Choroid plexus epithelial cell (primary cell): ENCODE data around the gene ZNF239.

Source experiments
- DNase-seq: peaks from one replicate; pipeline ENCODE4 v3.0.0-alpha.2; 2010; ENCODE audit warnings: low read depth
- H3K4me3 ChIP-seq: 2 replicates; pipeline ENCODE4 v1.5.1; 2011; ENCODE audit warnings: low read depth, mild to moderate bottlenecking, control low read depth, low read length, moderate library complexity
- CTCF ChIP-seq: conservative IDR thresholded peaks from 2 replicates; pipeline ENCODE4 v1.5.1; 2011; ENCODE audit warnings: low read depth, mild to moderate bottlenecking, control low read depth, inconsistent platforms, low read length, moderate library complexity

ZNF239 gene

GRCh38 chr10:43574001-43574892 lies at the start of gene ZNF239:
Gene ZNF239 (minus strand): TSS chr10:43574616. CDS start chr10:43558079, 16,537 bp downstream.
- peak within 1 kb of the TSS; percentile 70 for H3K4me3 ChIP-seq
- TF ChIP-seq CTCF = no peak
- peak; percentile 91 for DNase-seq

- peak overlapping the region; percentile 31 for H3K4me3 ChIP-seq
- TF ChIP-seq CTCF = no peak
- DNase-seq = peak; percentile 36
Observed at GRCh38 chr10:43623351-43623750, 48.9 kb upstream of the ZNF239 start.

GRCh38 chr10:43622038-43622437 lies 47.6 kb upstream of the ZNF239 start:
- TF ChIP-seq CTCF = no peak
- DNase-seq = no peak
- no peak overlapping the region for H3K4me3 ChIP-seq

DNA sequence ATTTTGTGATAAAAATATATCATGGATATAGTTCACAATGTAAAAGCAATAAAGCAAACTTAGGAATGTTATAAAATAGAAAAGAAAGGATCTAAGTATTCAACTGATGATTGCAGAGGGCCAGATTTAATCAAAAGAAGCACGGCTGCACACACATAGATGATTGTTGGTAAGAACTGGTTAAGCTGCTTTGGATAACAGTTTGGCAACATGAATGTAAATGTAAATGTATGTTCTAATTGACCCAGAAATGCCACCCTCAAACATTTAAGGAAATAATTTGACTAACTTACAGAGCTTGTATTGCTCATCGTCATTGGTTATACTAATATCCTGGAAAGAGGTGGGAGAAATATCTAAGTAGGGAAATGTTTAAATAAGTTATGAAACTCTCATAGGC lies 45.0 kb upstream of the ZNF239 start:
- DNase-seq = no peak
- H3K4me3 ChIP-seq = no peak overlapping the region
- TF ChIP-seq CTCF = no peak

GRCh38 chr10:43616697-43617370 lies 42.4 kb upstream of the ZNF239 start:
- no peak for TF ChIP-seq CTCF
- H3K4me3 ChIP-seq = no peak overlapping the region
- DNase-seq = no peak

DNA sequence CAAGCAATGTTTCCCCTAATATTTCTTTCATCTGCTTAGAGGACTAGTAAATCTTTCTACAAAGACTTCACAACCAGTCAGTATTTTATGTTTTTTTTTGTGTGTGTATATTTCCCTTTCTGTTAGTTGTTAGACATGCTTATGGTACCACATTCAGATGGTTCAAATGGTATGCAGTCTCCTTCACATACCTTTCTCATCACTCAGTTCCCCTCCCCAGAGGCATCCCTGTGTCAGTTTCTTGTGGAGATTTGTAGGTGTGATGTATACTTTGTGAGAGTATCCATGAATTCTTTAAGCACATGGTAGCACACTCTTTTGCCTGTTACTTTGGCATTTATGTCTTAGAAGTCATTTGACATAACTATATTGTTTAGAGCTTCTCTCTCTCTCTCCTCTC lies 36.2 kb upstream of the ZNF239 start:
- no peak overlapping the region for H3K4me3 ChIP-seq
- TF ChIP-seq CTCF = no peak
- DNase-seq = peak; percentile 49

DNA sequence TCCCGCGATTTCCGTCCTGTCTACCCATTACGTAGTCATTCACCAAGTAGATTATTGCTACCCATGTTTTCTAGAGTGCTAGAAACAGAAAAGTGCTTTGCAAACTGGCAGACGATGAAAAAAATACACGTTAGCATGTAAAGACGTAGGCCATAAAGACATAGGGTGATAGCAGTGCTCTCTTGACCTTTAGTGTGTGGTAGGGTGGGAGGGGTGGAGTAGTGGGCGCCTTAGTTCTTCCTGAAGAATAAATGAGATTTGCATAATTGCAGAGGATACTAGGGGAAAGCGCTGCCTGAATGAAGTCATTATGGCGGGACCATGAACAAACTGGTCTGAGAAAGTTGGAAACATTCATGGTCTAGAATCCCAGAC lies 32.8 kb upstream of the ZNF239 start:
- DNase-seq = no peak
- TF ChIP-seq CTCF = no peak
- H3K4me3 ChIP-seq = peak overlapping the region; percentile 85
